GM12878 (cell line): ENCODE measurements around the gene OLA1. TPM values are rescaled to one million over a fixed set of nuclear protein-coding genes. Genes with fewer than 3 reads are reported as not detected.

ENCODE experiments used
- ATAC-seq: fragments of 200-7000 bp; cut with Tn5 transposase; 3 replicates; pipeline ENCODE4 v1.9.1; 2020; ENCODE audit warnings: mild to moderate bottlenecking, moderate library complexity
- BruUV-seq: library from RNA; stranded (reverse); fragments of 400-500 nt; replicated peaks from 2 replicates; lab custom pipeline; 2021; lab: Mats Ljungman, UMichigan
- CTCF ChIA-PET: fragments of 300-600 bp; sonication (Branson Sonifier 250); formaldehyde crosslinking; extraction: SDS; loops from one replicate; lab custom pipeline; 2021; ENCODE audit warnings: inconsistent platforms; lab: Yijun Ruan, JAX
- POLR2A ChIA-PET: fragments of 350-600 bp; formaldehyde crosslinking; extraction: SDS; loops from one replicate; lab custom pipeline; 2021; ENCODE audit warnings: inconsistent platforms; lab: Charles Lee
- RAD21 ChIA-PET: fragments of 300-600 bp; sonication (Branson Sonifier 250); formaldehyde crosslinking; loops from one replicate; lab custom pipeline; 2023; ENCODE audit warnings: antibody characterized with exemption; ENCODE audit not compliant: unreplicated experiment; lab: Charles Lee
- SMC1A ChIA-PET: fragments of 300-600 bp; sonication (Branson Sonifier 250); formaldehyde crosslinking; loops from one replicate; lab custom pipeline; 2023; ENCODE audit not compliant: unreplicated experiment, uncharacterized antibody; lab: Charles Lee
- DNase-seq: peaks from one replicate; pipeline ENCODE4 v3.0.0-alpha.2; 2011; ENCODE audit warnings: low read depth, low spot score
- FAIRE-seq: peaks from 3 replicates; lab custom pipeline; 2011; peaks lifted over from hg19 to GRCh38; lab: Jason Lieb, UNC
- H2AFZ ChIP-seq: 2 replicates; pipeline ENCODE4 v1.6.0; 2011; ENCODE audit warnings: low read depth, low read length, control low read depth; ENCODE audit not compliant: control insufficient read depth
- H3K27ac ChIP-seq: 2 replicates; pipeline ENCODE4 v1.5.1; 2011; ENCODE audit warnings: control low read depth; ENCODE audit not compliant: control insufficient read depth, insufficient read depth
- H3K27me3 ChIP-seq, 2 experiments: replicated peaks in 1 of 2; 2 replicates each; pipeline versions ENCODE4 v1.6.0 to v1.6.1; 2011; ENCODE audit warnings: low read length in 1 of 2; ENCODE audit not compliant: control insufficient read depth in 2 of 2, insufficient read depth in 2 of 2
- H3K36me3 ChIP-seq, 2 experiments: 2 replicates each; pipeline ENCODE4 v1.5.1; 2011; ENCODE audit warnings: low read length in 1 of 2; ENCODE audit not compliant: control insufficient read depth in 2 of 2, insufficient read depth in 2 of 2
- H3K4me1 ChIP-seq: 2 replicates; pipeline ENCODE4 v1.6.1; 2011; ENCODE audit warnings: mild to moderate bottlenecking, low read length, moderate library complexity, mixed read lengths; ENCODE audit not compliant: control insufficient read depth, insufficient read depth
- H3K4me2 ChIP-seq: 2 replicates; pipeline ENCODE4 v1.6.0; 2011; ENCODE audit warnings: control low read depth; ENCODE audit not compliant: control insufficient read depth, insufficient read depth
- H3K4me3 ChIP-seq: fragments of 200-600 bp; sonication (generic); 2 replicates; pipeline ENCODE4 v1.5.1; 2016
- H3K79me2 ChIP-seq: 2 replicates; pipeline ENCODE4 v1.6.0; 2011; ENCODE audit warnings: low read length; ENCODE audit not compliant: control insufficient read depth, insufficient read depth
- H3K9ac ChIP-seq: 2 replicates; pipeline ENCODE4 v1.8.0; 2011; ENCODE audit warnings: low read length, control low read depth, mixed read lengths; ENCODE audit not compliant: control insufficient read depth, insufficient read depth
- H3K9me3 ChIP-seq: replicated peaks from 3 replicates; pipeline ENCODE4 v1.5.1; 2011; ENCODE audit warnings: mild to moderate bottlenecking, low read length; ENCODE audit not compliant: control insufficient read depth, insufficient read depth
- H4K20me1 ChIP-seq: 2 replicates; pipeline ENCODE4 v1.6.0; 2011; ENCODE audit not compliant: control insufficient read depth, insufficient read depth
- ASH2L ChIP-seq: fragments of 300-600, 200-600 bp; sonication (generic); IDR thresholded peaks from 2 replicates; pipeline ENCODE4 v1.6.1; 2017; ENCODE audit warnings: low read depth, mild to moderate bottlenecking, borderline replicate concordance
- BMI1 ChIP-seq: fragments of 450-650 bp; IDR thresholded peaks from 2 replicates; pipeline ENCODE4 v1.6.1; 2016; ENCODE audit warnings: mild to moderate bottlenecking, moderate library complexity, borderline replicate concordance
- CREB1 ChIP-seq: IDR thresholded peaks from 2 replicates; pipeline ENCODE4 v1.6.1; 2012; ENCODE audit warnings: low read depth, mild to moderate bottlenecking, inconsistent platforms
- E2F4 ChIP-seq: IDR thresholded peaks from 2 replicates; pipeline ENCODE4 v1.6.1; 2012; ENCODE audit warnings: low read depth, low read length, improper control_type of control experiment
- E4F1 ChIP-seq: fragments of 450-650 bp; IDR thresholded peaks from 2 replicates; pipeline ENCODE4 v1.6.1; 2018; ENCODE audit warnings: borderline replicate concordance, mild to moderate bottlenecking; ENCODE audit not compliant: partially characterized antibody
- ETV6 ChIP-seq, 2 experiments: fragments of 450-650 bp in 1 of 2; IDR thresholded peaks in 1 of 2; conservative IDR thresholded peaks in 1 of 2; 2 replicates each; pipeline ENCODE4 v1.6.1; 2014; ENCODE audit warnings: antibody characterized with exemption in 1 of 2, borderline replicate concordance in 1 of 2, low read depth in 1 of 2, mild to moderate bottlenecking in 1 of 2, moderate library complexity in 1 of 2
- HDAC2 ChIP-seq: fragments of 200-600 bp; sonication (generic); IDR thresholded peaks from 2 replicates; pipeline ENCODE4 v1.6.1; 2017
- KAT2A ChIP-seq: conservative IDR thresholded peaks from 2 replicates; pipeline ENCODE4 v1.6.1; 2011; ENCODE audit warnings: low read depth, low read length; ENCODE audit not compliant: control insufficient read depth
- MTA2 ChIP-seq: fragments of 450-650 bp; IDR thresholded peaks from 2 replicates; pipeline ENCODE4 v1.6.1; 2016; ENCODE audit warnings: low read depth, mild to moderate bottlenecking, moderate library complexity
- MYB ChIP-seq: fragments of 150-350 bp; IDR thresholded peaks from 2 replicates; pipeline ENCODE4 v1.6.1; 2014; ENCODE audit warnings: mild to moderate bottlenecking, low read depth, low read length, borderline replicate concordance
- NFYA ChIP-seq: IDR thresholded peaks from 2 replicates; pipeline ENCODE4 v1.6.1; 2011; ENCODE audit warnings: low read depth, mild to moderate bottlenecking, low read length, improper control_type of control experiment, borderline replicate concordance
- RAD51 ChIP-seq: fragments of 450-650 bp; IDR thresholded peaks from 2 replicates; pipeline ENCODE4 v1.6.1; 2016; ENCODE audit warnings: moderate library complexity, mild to moderate bottlenecking, inconsistent platforms
- RELB ChIP-seq: fragments of 450-650 bp; IDR thresholded peaks from 2 replicates; pipeline ENCODE4 v1.6.1; 2017; ENCODE audit warnings: low read depth, mild to moderate bottlenecking, moderate library complexity
- SKIL ChIP-seq: fragments of 450-650 bp; IDR thresholded peaks from 2 replicates; pipeline ENCODE4 v1.6.1; 2017; ENCODE audit warnings: mild to moderate bottlenecking, low read depth, inconsistent platforms; ENCODE audit not compliant: poor library complexity, severe bottlenecking
- ZNF217 ChIP-seq: fragments of 450-650 bp; IDR thresholded peaks from 2 replicates; pipeline ENCODE4 v1.6.1; 2017; ENCODE audit warnings: antibody characterized with exemption, mild to moderate bottlenecking
- ZNF274 ChIP-seq: IDR thresholded peaks from one replicate; pipeline ENCODE4 v1.8.0; 2011; ENCODE audit not compliant: insufficient read length, insufficient read depth
- WGBS: methylation state at CpG from one replicate; pipeline ENCODE4 v1.1.6; 2016; ENCODE audit warnings: low lambda C conversion rate; ENCODE audit not compliant: insufficient replicate concordance, insufficient coverage; ENCODE audit errors: missing lambda C conversion rate; 5-methylcytosine and 5-hydroxymethylcytosine counted together
- in situ Hi-C: fragments of 300-500 bp; cut with MboI; formaldehyde crosslinking; loops from 9 replicates; pipeline ENCODE4 v1.14.3; 2018; ENCODE audit warnings: mixed read lengths
- intact Hi-C: fragments of 100-400 bp; cut with micrococcal nuclease; formaldehyde crosslinking; loops from one replicate; pipeline ENCODE4 v1.14.2; 2022; ENCODE audit not compliant: unreplicated experiment
- polyA plus RNA-seq, 11 experiments: library from polyadenylated mRNA; depleted of rRNA in 4 of 11; unstranded in 6 of 11; stranded (reverse) in 5 of 11; fragments of >200 nt; fragmentation: Nextera tagmentation in 4 of 11; fragmentation: Illumina TruSeq in 1 of 11; extraction: Ambion mirVana in 4 of 11; extraction: Trizol in 1 of 11; gene quantifications; 1 replicate in 1 of 11; 2 replicates in 10 of 11; pipeline versions ENCODE4 v1.2.1 to v1.2.3, GENCODE V29; 2011 to 2016; ENCODE audit warnings: inconsistent platforms in 2 of 11, missing spikeins in 2 of 11, low read depth in 1 of 11
- total RNA-seq, 4 experiments: library from RNA; depleted of rRNA in 3 of 4; stranded (reverse); fragments of >200 nt in 3 of 4; fragmentation: Illumina TruSeq in 1 of 4; extraction: Trizol in 1 of 4; gene quantifications; 2 replicates each; pipeline versions ENCODE4 v1.2.1 to v1.2.3, GENCODE V29; 2013 to 2021

Gene OLA1
- total and polyA plus RNA-seq, 10 of the 15 experiments (the other 5 are each of a cell fraction or from before 2014, with no cell fraction given), result 107 to 238 (median 142) TPM

- Histone ChIP-seq H4K20me1 (no peaks in the 10 kb centered on the region), H3K27ac (no peak overlapping the region), H3K9me3 (no peaks in the 10 kb centered on the region), H3K36me3 (no peaks in the 10 kb centered on the region), H3K9ac (no peak overlapping the region), H3K79me2 (no peaks in the 10 kb centered on the region), H3K27me3 (no peaks in the 10 kb centered on the region), H3K4me3 (no peak overlapping the region), H3K4me2 (no peak overlapping the region), H3K4me1 (no peaks in the 10 kb centered on the region), H2AFZ (no peak overlapping the region)
- ChIA-PET SMC1A (interaction anchor here (0.7 to 1.8 kb wide), 4 partner anchors 9 to 410 kb away, joined by 3 to 6 read pairs (median 3); no protein-coding TSS in a partner anchor), CTCF (interaction anchor here (1.2 kb wide), 1 partner anchor 253 kb away, joined by 5 read pairs; no protein-coding TSS in a partner anchor), RAD21 (no interaction called here), POLR2A (no interaction called here)
- DNase-seq (no peak), FAIRE-seq (no peak), ATAC-seq (no peak)
- 71% methylated on average over 5 of the region's 5 CpGs for WGBS
- intact Hi-C loops (no loop called here), in situ Hi-C loops (no loop called here)
- no TSS peak for BruUV-seq
- TF ChIP-seq BMI1, result no peak
- no peak for TF ChIP-seq RAD51
- TF ChIP-seq ETV6 (conservative IDR thresholded peaks at IDR 0.05 in 1 of 2, IDR thresholded peaks at IDR 0.05 in 1 of 2; ENCODE audit: borderline replicate concordance in 1 of 2, low read depth in 1 of 2), result no peak
- TF ChIP-seq ASH2L, result no peak
- no peak for TF ChIP-seq CREB1
- no peak for TF ChIP-seq ZNF217
- no peak for TF ChIP-seq E4F1
- TF ChIP-seq RELB, result no peak
- no peak for TF ChIP-seq MTA2
- no peak for TF ChIP-seq MYB
- TF ChIP-seq KAT2A, result no peak
- no peak for TF ChIP-seq NFYA
- TF ChIP-seq E2F4, result no peak
- no peak for TF ChIP-seq HDAC2
- TF ChIP-seq SKIL, result no peak
- TF ChIP-seq ZNF274, result no peak
Observed at GRCh38 chr2:174088706-174089460, 159.4 kb downstream of the OLA1 start.
